Panc1 (cell line): ENCODE data around the gene LUZP2. TPM values are rescaled to one million over a fixed set of nuclear protein-coding genes. Genes with fewer than 3 reads are reported as not detected.

ENCODE experiments used
- ATAC-seq: fragments of 200-7000 bp; cut with Tn5 transposase; 2 replicates; pipeline ENCODE4 v1.9.1; 2020; ENCODE audit warnings: mild to moderate bottlenecking, moderate library complexity
- BruUV-seq: library from RNA; stranded (reverse); fragments of 400-500 nt; replicated peaks from 2 replicates; lab custom pipeline; 2021; lab: Mats Ljungman, UMichigan
- CTCF ChIA-PET: fragments of 300-600 bp; sonication (Branson Sonifier 250); formaldehyde crosslinking; loops from one replicate; lab custom pipeline; 2022; ENCODE audit warnings: antibody characterized with exemption; lab: Charles Lee
- POLR2A ChIA-PET: fragments of 300-600 bp; sonication (Branson Sonifier 250); formaldehyde crosslinking; loops from one replicate; lab custom pipeline; 2022; ENCODE audit warnings: antibody characterized with exemption; lab: Charles Lee
- DNase-seq: peaks from one replicate; pipeline ENCODE4 v3.0.0-alpha.2; 2010; ENCODE audit warnings: low read depth, low spot score
- H3K27ac ChIP-seq: 2 replicates; pipeline ENCODE4 v1.5.1; 2011; ENCODE audit warnings: mild to moderate bottlenecking, low read length, inconsistent platforms
- H3K27me3 ChIP-seq: fragments of 200-500 bp; sonication (Bioruptor generic); 2 replicates; pipeline ENCODE4 v1.6.0; 2014; ENCODE audit warnings: low read length, inconsistent platforms; ENCODE audit not compliant: control insufficient read depth, insufficient read depth
- H3K36me3 ChIP-seq: fragments of 200-500 bp; sonication (Bioruptor generic); 2 replicates; pipeline ENCODE4 v1.5.1; 2014; ENCODE audit warnings: inconsistent platforms, mild to moderate bottlenecking, low read length, moderate library complexity; ENCODE audit not compliant: control insufficient read depth, insufficient read depth
- H3K4me1 ChIP-seq: 2 replicates; pipeline ENCODE4 v1.5.1; 2011; ENCODE audit warnings: inconsistent platforms, mild to moderate bottlenecking, low read length, moderate library complexity; ENCODE audit not compliant: control insufficient read depth, insufficient read depth
- H3K4me3 ChIP-seq, 2 experiments: 2 replicates each; pipeline ENCODE4 v1.5.1; 2011 to 2012; ENCODE audit warnings: low read depth in 2 of 2, low read length in 2 of 2, mild to moderate bottlenecking in 2 of 2, inconsistent platforms in 1 of 2, moderate library complexity in 1 of 2
- H3K9me3 ChIP-seq: fragments of 200-500 bp; sonication (Bioruptor generic); 2 replicates; pipeline ENCODE4 v1.5.1; 2014; ENCODE audit warnings: low read depth, mild to moderate bottlenecking, inconsistent platforms, low read length, moderate library complexity; ENCODE audit not compliant: control insufficient read depth, insufficient read depth
- CTCF ChIP-seq: fragments of 450-650 bp; IDR thresholded peaks from 2 replicates; pipeline ENCODE4 v1.5.1; 2017; ENCODE audit warnings: mild to moderate bottlenecking
- POLR2AphosphoS5 ChIP-seq: IDR thresholded peaks from 2 replicates; pipeline ENCODE4 v1.6.1; 2012; ENCODE audit warnings: mild to moderate bottlenecking, low read depth, low read length, moderate library complexity
- REST ChIP-seq, 2 experiments: IDR thresholded peaks; 2 replicates each; pipeline ENCODE4 v1.6.1; 2011 to 2012; ENCODE audit warnings: low read depth in 2 of 2, control low read depth in 1 of 2, low read length in 1 of 2, mild to moderate bottlenecking in 1 of 2, moderate library complexity in 1 of 2; ENCODE audit not compliant: insufficient read depth in 1 of 2
- SIN3A ChIP-seq: IDR thresholded peaks from 2 replicates; pipeline ENCODE4 v1.6.1; 2012; ENCODE audit warnings: low read depth, mild to moderate bottlenecking, low read length, moderate library complexity, borderline replicate concordance; ENCODE audit not compliant: insufficient read depth
- TCF7L2 ChIP-seq: IDR thresholded peaks from 2 replicates; pipeline ENCODE4 v1.6.1; 2011; ENCODE audit warnings: mild to moderate bottlenecking, low read depth, low read length, inconsistent platforms
- in situ Hi-C: cut with HindIII; loops from 2 replicates; pipeline ENCODE4 v1.10.0; 2016; ENCODE audit warnings: low sequenced_read_pairs, low pct_unique_long_range_greater_than_20kb
- intact Hi-C: fragments of 100-400 bp; cut with micrococcal nuclease; formaldehyde crosslinking; loops from one replicate; pipeline ENCODE4 v1.10.0; 2022; ENCODE audit not compliant: unreplicated experiment
- total RNA-seq: library from RNA; stranded (reverse); gene quantifications from one replicate; pipeline ENCODE4 v1.2.1, GENCODE V29; 2021; ENCODE audit not compliant: unreplicated experiment

Gene LUZP2
- total RNA-seq, 1 experiment from 2014 or later: 0.18 TPM

DNA sequence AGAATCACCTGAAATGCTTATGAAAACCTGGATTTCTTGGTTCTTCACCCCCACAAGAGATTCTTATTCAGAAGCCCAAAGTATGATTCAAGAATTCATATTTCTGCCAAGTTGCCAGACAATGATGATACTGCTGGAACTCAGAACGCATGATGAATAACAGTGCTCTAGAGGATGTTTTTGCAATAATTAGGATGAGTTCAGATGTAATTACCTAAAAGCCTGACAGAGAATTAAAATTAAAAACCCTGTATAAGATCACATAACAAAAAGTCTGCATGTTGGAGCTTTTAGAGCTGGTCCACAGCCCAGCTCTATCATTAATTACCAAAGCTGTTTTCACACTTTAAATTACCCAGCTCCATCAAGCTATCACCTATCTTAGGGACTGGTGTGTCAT lies 211.8 kb downstream of the LUZP2 start:
- BruUV-seq: no TSS peak
- intact Hi-C loops (no loop called here), in situ Hi-C loops (no loop called here)
- no peak for TF ChIP-seq POLR2AphosphoS5
- no peak for TF ChIP-seq SIN3A
- TF ChIP-seq REST (IDR thresholded peaks at IDR 0.05; ENCODE audit: insufficient read depth in 1 of 2, low read depth in 2 of 2, low read length in 1 of 2): no peak
- no peak for TF ChIP-seq TCF7L2
- TF ChIP-seq CTCF: no peak
- Histone ChIP-seq H3K27ac (no peak overlapping the region), H3K4me1 (no peaks in the 10 kb centered on the region), H3K4me3 (no peak overlapping the region), H3K27me3 (no peaks in the 10 kb centered on the region), H3K9me3 (no peaks in the 10 kb centered on the region), H3K36me3 (no peaks in the 10 kb centered on the region)
- ChIA-PET POLR2A (no interaction called here), CTCF (no interaction called here)
- ATAC-seq (no peak), DNase-seq (no peak)

- TF ChIP-seq REST (IDR thresholded peaks at IDR 0.05; ENCODE audit: insufficient read depth in 1 of 2, low read depth in 2 of 2, low read length in 1 of 2) (no peak), POLR2AphosphoS5 (no peak), TCF7L2 (no peak), CTCF (no peak), SIN3A (no peak)
- ChIA-PET POLR2A (no interaction called here), CTCF (no interaction called here)
- Histone ChIP-seq H3K36me3 (no peaks in the 10 kb centered on the region), H3K27me3 (no peaks in the 10 kb centered on the region), H3K4me1 (no peaks in the 10 kb centered on the region), H3K27ac (no peak overlapping the region), H3K4me3 (no peak overlapping the region), H3K9me3 (no peaks in the 10 kb centered on the region)
- BruUV-seq: no TSS peak
- intact Hi-C loops (no loop called here), in situ Hi-C loops (no loop called here)
- no peak for DNase-seq
- no peak for ATAC-seq
These were observed 213.2 kb downstream of the LUZP2 start for GRCh38 chr11:24709928-24710565.
